Measurements from ENCODE around the gene TRPV6. TPM values are rescaled to one million over a fixed set of nuclear protein-coding genes. Genes with fewer than 3 reads are reported as not detected.

The TRPV6 gene
- total and polyA plus RNA-seq, 7 donors, result 0.19 to 0.60 TPM; not detected in 5

DNA sequence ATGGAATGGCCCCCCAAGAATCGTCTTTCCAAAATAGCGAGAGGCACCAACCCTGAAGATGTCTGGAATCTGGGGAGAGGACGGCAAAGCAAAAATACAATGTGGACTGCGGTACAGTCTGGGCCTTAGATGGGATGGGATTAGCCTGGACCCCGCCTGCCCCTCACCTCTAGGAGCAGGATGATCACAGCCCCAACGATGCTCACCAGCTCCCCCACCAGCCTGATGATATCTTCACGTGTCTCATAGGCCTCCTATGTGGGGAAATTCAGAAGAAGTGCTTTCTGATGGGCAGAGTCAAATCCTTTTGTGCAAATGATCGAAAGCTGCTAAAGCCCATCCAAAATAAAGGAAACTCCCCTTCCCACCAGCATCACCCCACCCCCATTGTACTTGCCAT, 29.8 kb upstream of the TRPV6 start:
- TF ChIP-seq CTCF (IDR thresholded peaks at IDR 0.05), result no peak
- TF ChIP-seq POLR2A (IDR thresholded peaks at IDR 0.05), result no peak
- TF ChIP-seq POLR2AphosphoS5 (IDR thresholded peaks at IDR 0.05), result no peak
- TF ChIP-seq EP300 (IDR thresholded peaks at IDR 0.05), result no peak
- no peaks in the 10 kb centered on the region for H3K4me1 ChIP-seq
- intact Hi-C loops (cut with DNase I), result no loop called here
- no peak overlapping the region for H3K4me3 ChIP-seq
- H3K36me3 ChIP-seq, result no peaks in the 10 kb centered on the region
- no peak overlapping the region for H3K27ac ChIP-seq
- no peaks in the 10 kb centered on the region for H3K9me3 ChIP-seq
- H3K27me3 ChIP-seq, result no peaks in the 10 kb centered on the region
- no peak for DNase-seq
- 89 to 92% methylated on average over 8 of the region's 8 CpGs for WGBS, 2 donors

- Histone ChIP-seq H3K27me3 (no peaks in the 10 kb centered on the region), H3K4me3 (no peak overlapping the region), H3K36me3 (no peaks in the 10 kb centered on the region), H3K4me1 (no peaks in the 10 kb centered on the region), H3K9me3 (no peaks in the 10 kb centered on the region), H3K27ac (no peak overlapping the region)
- no peak for DNase-seq
- intact Hi-C loops (cut with DNase I), result no loop called here
- TF ChIP-seq POLR2AphosphoS5 (IDR thresholded peaks at IDR 0.05), result no peak
- no peak for TF ChIP-seq EP300 (IDR thresholded peaks at IDR 0.05)
- no peak for TF ChIP-seq CTCF (IDR thresholded peaks at IDR 0.05)
- TF ChIP-seq POLR2A (IDR thresholded peaks at IDR 0.05), result no peak
- 11 to 39% methylated on average over 1 of the region's 1 CpG for WGBS, 2 donors
Observed at GRCh38 chr7:142914121-142914520, 28.6 kb upstream of the TRPV6 start.

- TF ChIP-seq POLR2A (IDR thresholded peaks at IDR 0.05) (no peak), POLR2AphosphoS5 (IDR thresholded peaks at IDR 0.05) (no peak), EP300 (IDR thresholded peaks at IDR 0.05) (no peak), CTCF (IDR thresholded peaks at IDR 0.05) (no peak)
- no peaks in the 10 kb centered on the region for H3K9me3 ChIP-seq
- no peak overlapping the region for H3K27ac ChIP-seq
- WGBS, 2 donors, result 85 to 88% methylated on average over 2 of the region's 2 CpGs
- intact Hi-C loops (cut with DNase I), result no loop called here
- no peaks in the 10 kb centered on the region for H3K36me3 ChIP-seq
- H3K4me3 ChIP-seq, result no peak overlapping the region
- DNase-seq, result no peak
- H3K27me3 ChIP-seq, result no peaks in the 10 kb centered on the region
- H3K4me1 ChIP-seq, result no peaks in the 10 kb centered on the region
Observed at GRCh38 chr7:142913566-142913965, 28.0 kb upstream of the TRPV6 start.

DNA sequence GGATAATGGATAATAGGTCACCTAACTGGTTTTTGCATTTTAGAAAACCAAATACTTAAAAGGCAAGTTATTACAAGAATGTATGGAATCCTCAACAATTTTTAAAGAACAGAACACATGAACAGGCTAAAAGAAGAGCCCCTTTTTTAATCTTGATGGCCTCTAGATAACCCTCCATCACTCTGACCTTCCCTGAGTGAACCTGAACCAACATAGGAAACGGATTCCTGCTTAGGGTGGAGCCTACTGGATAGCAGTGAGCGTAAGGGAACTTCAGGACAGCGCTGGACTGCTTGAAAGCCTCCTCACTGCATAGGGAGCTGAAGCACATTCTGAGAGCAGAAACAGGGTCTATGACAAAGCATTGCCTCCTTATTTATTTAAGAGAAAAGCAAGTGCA, 27.5 kb upstream of the TRPV6 start:
- H3K4me3 ChIP-seq, result no peak overlapping the region
- no peak overlapping the region for H3K27ac ChIP-seq
- intact Hi-C loops (cut with DNase I), result no loop called here
- H3K27me3 ChIP-seq, result no peaks in the 10 kb centered on the region
- DNase-seq, result no peak
- 72 to 76% methylated on average over 3 of the region's 3 CpGs for WGBS, 2 donors
- H3K36me3 ChIP-seq, result no peaks in the 10 kb centered on the region
- H3K4me1 ChIP-seq, result no peaks in the 10 kb centered on the region
- TF ChIP-seq EP300 (IDR thresholded peaks at IDR 0.05), result no peak
- no peaks in the 10 kb centered on the region for H3K9me3 ChIP-seq

- intact Hi-C loops (cut with DNase I), result no loop called here
- 11 to 53% methylated on average over 2 of the region's 2 CpGs for WGBS, 2 donors
Observed at GRCh38 chr7:142910481-142910880, 24.9 kb upstream of the TRPV6 start.

More at GRCh38 chr7:142910481-142910880, 24.9 kb upstream of the TRPV6 start:
- H3K4me1 ChIP-seq, result no peaks in the 10 kb centered on the region
- H3K36me3 ChIP-seq, result no peaks in the 10 kb centered on the region
- H3K9me3 ChIP-seq, result no peaks in the 10 kb centered on the region
- H3K27me3 ChIP-seq, result no peaks in the 10 kb centered on the region
- no peak for TF ChIP-seq POLR2A (IDR thresholded peaks at IDR 0.05)
- TF ChIP-seq CTCF (IDR thresholded peaks at IDR 0.05), result no peak
- no peak for TF ChIP-seq EP300 (IDR thresholded peaks at IDR 0.05)
- TF ChIP-seq POLR2AphosphoS5 (IDR thresholded peaks at IDR 0.05), result no peak
- DNase-seq, result no peak
- no peak overlapping the region for H3K27ac ChIP-seq
- H3K4me3 ChIP-seq, result no peak overlapping the region

Data from sigmoid colon (tissue), 7 donors.